KMS-11 (cell line): ENCODE data around the gene FAM229A.

Source experiments
- H2AFZ ChIP-seq: fragments of 200-600 bp; sonication (generic); 2 replicates; pipeline ENCODE4 v1.6.1; 2016; ENCODE audit warnings: antibody characterized with exemption, mixed run types, low read depth
- H3K27ac ChIP-seq: fragments of 200-600 bp; sonication (generic); 2 replicates; pipeline ENCODE4 v1.6.1; 2016; ENCODE audit warnings: mild to moderate bottlenecking, mixed run types
- H3K27me3 ChIP-seq: fragments of 200-600 bp; sonication (generic); 2 replicates; pipeline ENCODE4 v1.6.1; 2017; ENCODE audit warnings: mild to moderate bottlenecking, low read depth, mixed run types, moderate library complexity; ENCODE audit not compliant: insufficient read depth
- H3K36me3 ChIP-seq: fragments of 200-600 bp; sonication (generic); 2 replicates; pipeline ENCODE4 v1.6.1; 2017; ENCODE audit warnings: mild to moderate bottlenecking, mixed run types; ENCODE audit not compliant: insufficient read depth
- H3K4me1 ChIP-seq: fragments of 200-600 bp; sonication (generic); 2 replicates; pipeline ENCODE4 v1.6.1; 2016; ENCODE audit warnings: mild to moderate bottlenecking, low read depth, mixed run types; ENCODE audit not compliant: poor library complexity, severe bottlenecking
- H3K4me2 ChIP-seq: fragments of 200-600 bp; sonication (generic); 2 replicates; pipeline ENCODE4 v1.7.0; 2016; ENCODE audit warnings: mild to moderate bottlenecking, mixed run types
- H3K4me3 ChIP-seq: fragments of 200-600 bp; sonication (generic); IDR thresholded peaks from 2 replicates; pipeline ENCODE4 v1.6.1; 2017; ENCODE audit warnings: low read depth, low read length, mixed read lengths; ENCODE audit not compliant: insufficient read depth
- H3K79me2 ChIP-seq: fragments of 200-600 bp; sonication (generic); 2 replicates; pipeline ENCODE4 v1.6.1; 2016; ENCODE audit warnings: low read depth, mixed run types; ENCODE audit not compliant: insufficient read depth
- H3K9ac ChIP-seq: fragments of 200-600 bp; sonication (generic); 2 replicates; pipeline ENCODE4 v1.6.1; 2016; ENCODE audit warnings: mild to moderate bottlenecking, mixed run types
- H4K20me1 ChIP-seq: fragments of 200-600 bp; sonication (generic); 2 replicates; pipeline ENCODE4 v1.6.1; 2016; ENCODE audit warnings: mild to moderate bottlenecking, mixed run types; ENCODE audit not compliant: insufficient read depth
- CTCF ChIP-seq: fragments of 200-600 bp; sonication (generic); conservative IDR thresholded peaks from 2 replicates; pipeline ENCODE4 v1.6.1; 2017; ENCODE audit warnings: low read depth, mild to moderate bottlenecking, antibody characterized with exemption, low read length, moderate library complexity, mixed read lengths

The FAM229A gene

GRCh38 chr1:32335535-32335789 is 26.8 kb downstream of the FAM229A start:
- no peak overlapping the region; the same call in 1 of the 2 replicates for H2AFZ ChIP-seq
- no peaks in the 10 kb centered on the region for H3K27me3 ChIP-seq
- H3K4me3 ChIP-seq: no peak overlapping the region
- no peaks in the 10 kb centered on the region; the same call in 1 of the 2 replicates for H3K36me3 ChIP-seq
- peak overlapping the region; percentile 75 for H3K9ac ChIP-seq
- no peaks in the 10 kb centered on the region for H3K79me2 ChIP-seq
- H3K27ac ChIP-seq: no peak overlapping the region
- H3K4me1 ChIP-seq: peaks cover 57% of the 10 kb centered on the region
- no peak for TF ChIP-seq CTCF
- H4K20me1 ChIP-seq: no peaks in the 10 kb centered on the region
- peak overlapping the region; percentile 92; the same call in 1 of the 2 replicates for H3K4me2 ChIP-seq

- H3K4me2 ChIP-seq: peak overlapping the region; percentile 92
- H3K9ac ChIP-seq: peak overlapping the region; percentile 75
- H3K4me3 ChIP-seq: no peak overlapping the region
- no peaks in the 10 kb centered on the region for H3K79me2 ChIP-seq
- H4K20me1 ChIP-seq: no peaks in the 10 kb centered on the region
- TF ChIP-seq CTCF: peak; percentile 49
- H3K36me3 ChIP-seq: no peaks in the 10 kb centered on the region; the same call in 1 of the 2 replicates
- H3K4me1 ChIP-seq: peaks cover 57% of the 10 kb centered on the region
- H2AFZ ChIP-seq: no peak overlapping the region; the same call in 1 of the 2 replicates
- H3K27ac ChIP-seq: no peak overlapping the region
- H3K27me3 ChIP-seq: no peaks in the 10 kb centered on the region
Observed at GRCh38 chr1:32334864-32335534, 27.3 kb downstream of the FAM229A start.

- no peak overlapping the region for H3K27ac ChIP-seq
- peak overlapping the region; percentile 92 for H3K4me2 ChIP-seq
- no peak for TF ChIP-seq CTCF
Observed at GRCh38 chr1:32334274-32334861, 27.9 kb downstream of the FAM229A start.

GRCh38 chr1:32333251-32333963 is 28.9 kb downstream of the FAM229A start:
- Histone ChIP-seq H3K4me3 (no peak overlapping the region), H2AFZ (no peak overlapping the region), H3K4me1 (peaks cover 49% of the 10 kb centered on the region), H3K36me3 (no peaks in the 10 kb centered on the region; the same call in 1 of the 2 replicates), H4K20me1 (no peaks in the 10 kb centered on the region), H3K9ac (no peak overlapping the region), H3K27ac (no peak overlapping the region; the same call in 1 of the 2 replicates), H3K4me2 (peak overlapping the region; percentile 27; the same call in 1 of the 2 replicates), H3K79me2 (no peaks in the 10 kb centered on the region), H3K27me3 (no peaks in the 10 kb centered on the region)
- TF ChIP-seq CTCF: no peak

More at GRCh38 chr1:32334274-32334861, 27.9 kb downstream of the FAM229A start:
- Histone ChIP-seq H3K36me3 (no peaks in the 10 kb centered on the region; the same call in 1 of the 2 replicates), H3K4me3 (no peak overlapping the region), H3K79me2 (no peaks in the 10 kb centered on the region), H3K4me1 (peaks cover 57% of the 10 kb centered on the region), H3K9ac (peak overlapping the region; percentile 75; the same call in 1 of the 2 replicates), H2AFZ (no peak overlapping the region), H3K27me3 (no peaks in the 10 kb centered on the region), H4K20me1 (no peaks in the 10 kb centered on the region)
